ENCODE measurements around the gene FHOD3. TPM values are rescaled to one million over a fixed set of nuclear protein-coding genes. Genes with fewer than 3 reads are reported as not detected.

FHOD3 gene
- total RNA-seq, 1 donor = not detected

GRCh38 chr18:36476433-36476832 is 178.9 kb downstream of the FHOD3 start:
- no peaks in the 10 kb centered on the region for H3K4me1 ChIP-seq (ENCODE audit: insufficient read depth, low read length)
- H3K27me3 ChIP-seq (ENCODE audit: insufficient read depth, low read length) = no peaks in the 10 kb centered on the region
- no peaks in the 10 kb centered on the region for H3K9me3 ChIP-seq (ENCODE audit: low read depth, low read length)
- H3K4me3 ChIP-seq (ENCODE audit: low read length) = no peak overlapping the region

- H3K4me1 ChIP-seq (ENCODE audit: insufficient read depth, low read length) = no peaks in the 10 kb centered on the region
- no peak overlapping the region for H3K4me3 ChIP-seq (ENCODE audit: low read length)
- H3K9me3 ChIP-seq (ENCODE audit: low read depth, low read length) = no peaks in the 10 kb centered on the region
- H3K27me3 ChIP-seq (ENCODE audit: insufficient read depth, low read length) = no peaks in the 10 kb centered on the region
Observed at GRCh38 chr18:36477776-36478175, 180.3 kb downstream of the FHOD3 start.

- H3K4me1 ChIP-seq (ENCODE audit: insufficient read depth, low read length) = no peaks in the 10 kb centered on the region
- no peaks in the 10 kb centered on the region for H3K9me3 ChIP-seq (ENCODE audit: low read depth, low read length)
- H3K4me3 ChIP-seq (ENCODE audit: low read length) = no peak overlapping the region
- H3K27me3 ChIP-seq (ENCODE audit: insufficient read depth, low read length) = no peaks in the 10 kb centered on the region
Observed at GRCh38 chr18:36481201-36481657, 183.7 kb downstream of the FHOD3 start.

- no peaks in the 10 kb centered on the region for H3K27me3 ChIP-seq (ENCODE audit: insufficient read depth, low read length)
- H3K4me3 ChIP-seq (ENCODE audit: low read length) = no peak overlapping the region
- no peaks in the 10 kb centered on the region for H3K9me3 ChIP-seq (ENCODE audit: low read depth, low read length)
Observed at GRCh38 chr18:36481935-36482334, 184.4 kb downstream of the FHOD3 start.

GRCh38 chr18:36484591-36484990 is 187.1 kb downstream of the FHOD3 start:
- Histone ChIP-seq H3K9me3 (ENCODE audit: low read depth, low read length) (no peaks in the 10 kb centered on the region), H3K4me1 (ENCODE audit: insufficient read depth, low read length) (no peaks in the 10 kb centered on the region), H3K4me3 (ENCODE audit: low read length) (no peak overlapping the region), H3K27me3 (ENCODE audit: insufficient read depth, low read length) (no peaks in the 10 kb centered on the region)

More at GRCh38 chr18:36481935-36482334, 184.4 kb downstream of the FHOD3 start:
- no peaks in the 10 kb centered on the region for H3K4me1 ChIP-seq (ENCODE audit: insufficient read depth, low read length)

GRCh38 chr18:36485772-36486171 is 188.3 kb downstream of the FHOD3 start:
- Histone ChIP-seq H3K4me3 (ENCODE audit: low read length) (no peak overlapping the region), H3K27me3 (ENCODE audit: insufficient read depth, low read length) (no peaks in the 10 kb centered on the region), H3K4me1 (ENCODE audit: insufficient read depth, low read length) (no peaks in the 10 kb centered on the region), H3K9me3 (ENCODE audit: low read depth, low read length) (no peaks in the 10 kb centered on the region)

GRCh38 chr18:36488131-36488530 is 190.6 kb downstream of the FHOD3 start:
- no peak overlapping the region for H3K4me3 ChIP-seq (ENCODE audit: low read length)
- H3K9me3 ChIP-seq (ENCODE audit: low read depth, low read length) = no peaks in the 10 kb centered on the region
- no peaks in the 10 kb centered on the region for H3K4me1 ChIP-seq (ENCODE audit: insufficient read depth, low read length)
- H3K27me3 ChIP-seq (ENCODE audit: insufficient read depth, low read length) = no peaks in the 10 kb centered on the region

- H3K4me3 ChIP-seq (ENCODE audit: low read length) = no peak overlapping the region
- no peaks in the 10 kb centered on the region for H3K27me3 ChIP-seq (ENCODE audit: insufficient read depth, low read length)
Observed at GRCh38 chr18:36490897-36491296, 193.4 kb downstream of the FHOD3 start.

GRCh38 chr18:36492604-36493329 is 195.3 kb downstream of the FHOD3 start:
- Histone ChIP-seq H3K27me3 (ENCODE audit: insufficient read depth, low read length) (no peaks in the 10 kb centered on the region), H3K4me3 (ENCODE audit: low read length) (no peak overlapping the region), H3K4me1 (ENCODE audit: insufficient read depth, low read length) (no peaks in the 10 kb centered on the region), H3K9me3 (ENCODE audit: low read depth, low read length) (no peaks in the 10 kb centered on the region)

More at GRCh38 chr18:36490897-36491296, 193.4 kb downstream of the FHOD3 start:
- Histone ChIP-seq H3K9me3 (ENCODE audit: low read depth, low read length) (no peaks in the 10 kb centered on the region), H3K4me1 (ENCODE audit: insufficient read depth, low read length) (no peaks in the 10 kb centered on the region)

GRCh38 chr18:36493349-36494159 is 196.0 kb downstream of the FHOD3 start:
- H3K9me3 ChIP-seq (ENCODE audit: low read depth, low read length) = no peaks in the 10 kb centered on the region
- no peaks in the 10 kb centered on the region for H3K27me3 ChIP-seq (ENCODE audit: insufficient read depth, low read length)
- no peak overlapping the region for H3K4me3 ChIP-seq (ENCODE audit: low read length)
- no peaks in the 10 kb centered on the region for H3K4me1 ChIP-seq (ENCODE audit: insufficient read depth, low read length)

GRCh38 chr18:36494160-36494437 is 196.6 kb downstream of the FHOD3 start:
- Histone ChIP-seq H3K4me3 (ENCODE audit: low read length) (no peak overlapping the region), H3K4me1 (ENCODE audit: insufficient read depth, low read length) (no peaks in the 10 kb centered on the region), H3K9me3 (ENCODE audit: low read depth, low read length) (no peaks in the 10 kb centered on the region)

GRCh38 chr18:36496022-36496421 is 198.5 kb downstream of the FHOD3 start:
- no peaks in the 10 kb centered on the region for H3K9me3 ChIP-seq (ENCODE audit: low read depth, low read length)
- no peaks in the 10 kb centered on the region for H3K27me3 ChIP-seq (ENCODE audit: insufficient read depth, low read length)
- no peak overlapping the region for H3K4me3 ChIP-seq (ENCODE audit: low read length)
- H3K4me1 ChIP-seq (ENCODE audit: insufficient read depth, low read length) = no peaks in the 10 kb centered on the region

More at GRCh38 chr18:36494160-36494437, 196.6 kb downstream of the FHOD3 start:
- no peaks in the 10 kb centered on the region for H3K27me3 ChIP-seq (ENCODE audit: insufficient read depth, low read length)

- Histone ChIP-seq H3K4me1 (ENCODE audit: insufficient read depth, low read length) (no peaks in the 10 kb centered on the region), H3K9me3 (ENCODE audit: low read depth, low read length) (no peaks in the 10 kb centered on the region), H3K4me3 (ENCODE audit: low read length) (no peak overlapping the region), H3K27me3 (ENCODE audit: insufficient read depth, low read length) (no peaks in the 10 kb centered on the region)
Observed at GRCh38 chr18:36499938-36500337, 202.4 kb downstream of the FHOD3 start.

- Histone ChIP-seq H3K27me3 (ENCODE audit: insufficient read depth, low read length) (no peaks in the 10 kb centered on the region), H3K4me1 (ENCODE audit: insufficient read depth, low read length) (no peaks in the 10 kb centered on the region), H3K9me3 (ENCODE audit: low read depth, low read length) (no peaks in the 10 kb centered on the region), H3K4me3 (ENCODE audit: low read length) (no peak overlapping the region)
Observed at GRCh38 chr18:36501100-36501499, 203.6 kb downstream of the FHOD3 start.

GRCh38 chr18:36503477-36503876 is 206.0 kb downstream of the FHOD3 start:
- H3K4me3 ChIP-seq (ENCODE audit: low read length) = no peak overlapping the region
- no peaks in the 10 kb centered on the region for H3K9me3 ChIP-seq (ENCODE audit: low read depth, low read length)
- H3K4me1 ChIP-seq (ENCODE audit: insufficient read depth, low read length) = no peaks in the 10 kb centered on the region
- H3K27me3 ChIP-seq (ENCODE audit: insufficient read depth, low read length) = no peaks in the 10 kb centered on the region

Data from mononuclear cell (primary cell).